Natural killer cell (primary cell): ENCODE data around the gene PRUNE2. TPM values are rescaled to one million over a fixed set of nuclear protein-coding genes. Genes with fewer than 3 reads are reported as not detected.

Source experiments
- ATAC-seq, 3 donors: fragments of 150-1000 bp in 2 of 3; fragments of 200-7000 bp in 1 of 3; cut with Tn5 transposase; 1 replicate in 1 of 3; 2 replicates in 2 of 3; pipeline ENCODE4 v1.10.0; 2021; ENCODE audit warnings: mild to moderate bottlenecking in 2 of 3, moderate library complexity in 2 of 3
- DNase-seq, 2 donors: peaks; one replicate each; pipeline versions ENCODE4 v3.0.0 to v3.0.0-alpha.2; 2013 to 2021; ENCODE audit warnings: mixed read lengths in 1 of 2
- H3K27ac ChIP-seq: one replicate; pipeline ENCODE4 v1.5.1; 2013; ENCODE audit warnings: mild to moderate bottlenecking, low read length
- H3K27me3 ChIP-seq: one replicate; pipeline ENCODE4 v1.6.1; 2013; ENCODE audit warnings: low read length; ENCODE audit not compliant: control insufficient read depth, insufficient read depth
- H3K36me3 ChIP-seq: one replicate; pipeline ENCODE4 v1.6.1; 2013; ENCODE audit warnings: low read length; ENCODE audit not compliant: control insufficient read depth, insufficient read depth
- H3K4me1 ChIP-seq: one replicate; pipeline ENCODE4 v1.6.1; 2013; ENCODE audit warnings: low read length; ENCODE audit not compliant: control insufficient read depth, insufficient read depth
- H3K4me3 ChIP-seq: one replicate; pipeline ENCODE4 v1.5.1; 2013; ENCODE audit warnings: low read length
- H3K9me3 ChIP-seq: one replicate; pipeline ENCODE4 v1.6.1; 2013; ENCODE audit warnings: low read length; ENCODE audit not compliant: control insufficient read depth, insufficient read depth
- H3K27ac Mint-ChIP-seq, 2 donors: one replicate each; pipeline ENCODE4 v1.8.0; 2022; ENCODE audit warnings: mild to moderate bottlenecking in 2 of 2, mixed read lengths in 2 of 2, moderate library complexity in 1 of 2
- H3K27me3 Mint-ChIP-seq, 2 donors: one replicate each; pipeline ENCODE4 v1.8.0; 2022; ENCODE audit warnings: low read depth in 2 of 2, mixed read lengths in 2 of 2
- H3K36me3 Mint-ChIP-seq: one replicate; pipeline ENCODE4 v1.8.0; 2022; ENCODE audit warnings: mixed read lengths
- H3K4me1 Mint-ChIP-seq, 2 donors: one replicate each; pipeline ENCODE4 v1.8.0; 2022; ENCODE audit warnings: mixed read lengths in 2 of 2
- H3K4me3 Mint-ChIP-seq: one replicate; pipeline ENCODE4 v1.8.0; 2022; ENCODE audit warnings: mild to moderate bottlenecking, moderate library complexity, mixed read lengths
- H3K9me3 Mint-ChIP-seq, 2 donors: one replicate each; pipeline ENCODE4 v1.8.0; 2022; ENCODE audit warnings: mixed read lengths in 2 of 2
- WGBS: methylation state at CpG from one replicate; pipeline ENCODE4 v1.1.7; 2013; ENCODE audit warnings: missing lambda C conversion rate; ENCODE audit not compliant: insufficient coverage; 5-methylcytosine and 5-hydroxymethylcytosine counted together
- intact Hi-C: fragments of 100-400 bp; cut with micrococcal nuclease; formaldehyde crosslinking; loops from one replicate; pipeline ENCODE4 v1.14.2; 2022
- total RNA-seq, 4 donors: library from RNA; stranded (reverse); fragments of 120-200 nt in 1 of 4; gene quantifications; one replicate each; pipeline versions ENCODE4 v1.2.3 to v1.2.4, GENCODE V29; 2013 to 2022
- TF ChIP-seq, protein P1 (sequence below): fragments of 200-600 bp; IDR thresholded peaks from one replicate; pipeline ENCODE4 v1.8.0; 2022; ENCODE audit warnings: antibody characterized with exemption

Gene PRUNE2
- total RNA-seq, 3 donors from 2014 or later (not counting 1 experiment from before 2014, with no cell fraction given) = 0.43 to 0.45 TPM; not detected in 1

DNA sequence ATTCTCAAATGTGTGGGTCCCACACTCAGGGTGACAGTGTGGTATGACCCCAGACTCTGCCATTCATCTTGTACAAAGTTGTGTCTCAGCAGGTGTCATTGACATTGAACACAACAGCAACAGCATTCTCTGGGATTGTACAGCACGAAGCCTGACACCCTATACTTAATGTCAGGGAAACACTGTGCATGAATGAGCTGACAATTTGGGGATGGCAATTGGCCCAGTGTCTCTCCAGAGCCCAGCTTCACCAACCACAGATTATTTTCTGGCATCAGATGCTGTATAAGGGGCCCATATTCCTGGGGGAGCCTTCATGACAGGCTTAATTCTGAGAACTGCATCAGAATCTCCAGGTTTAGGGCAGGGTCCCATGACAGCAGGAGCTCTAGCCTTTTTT lies 303.7 kb downstream of the PRUNE2 start:
- WGBS = 80% methylated on average over 1 of the region's 1 CpG
- Histone ChIP-seq H3K36me3 (no peaks in the 10 kb centered on the region), H3K9me3 (no peaks in the 10 kb centered on the region), H3K4me1 (peaks cover 3% of the 10 kb centered on the region), H3K27ac (no peak overlapping the region), H3K4me3 (no peak overlapping the region), H3K27me3 (no peaks in the 10 kb centered on the region)
- no peak overlapping the region for H3K27ac Mint-ChIP-seq
- intact Hi-C loops = no loop called here
- no peaks in the 10 kb centered on the region for H3K36me3 Mint-ChIP-seq
- ATAC-seq = no peak
- DNase-seq = no peak
- H3K4me1 Mint-ChIP-seq = peaks cover 6% of the 10 kb centered on the region in 2 donors
- no peak overlapping the region for H3K4me3 Mint-ChIP-seq
- H3K27me3 Mint-ChIP-seq = peaks cover 0 to 4% of the 10 kb centered on the region in 2 donors
- H3K9me3 Mint-ChIP-seq = no peaks in the 10 kb centered on the region
- TF ChIP-seq, protein P1, sequence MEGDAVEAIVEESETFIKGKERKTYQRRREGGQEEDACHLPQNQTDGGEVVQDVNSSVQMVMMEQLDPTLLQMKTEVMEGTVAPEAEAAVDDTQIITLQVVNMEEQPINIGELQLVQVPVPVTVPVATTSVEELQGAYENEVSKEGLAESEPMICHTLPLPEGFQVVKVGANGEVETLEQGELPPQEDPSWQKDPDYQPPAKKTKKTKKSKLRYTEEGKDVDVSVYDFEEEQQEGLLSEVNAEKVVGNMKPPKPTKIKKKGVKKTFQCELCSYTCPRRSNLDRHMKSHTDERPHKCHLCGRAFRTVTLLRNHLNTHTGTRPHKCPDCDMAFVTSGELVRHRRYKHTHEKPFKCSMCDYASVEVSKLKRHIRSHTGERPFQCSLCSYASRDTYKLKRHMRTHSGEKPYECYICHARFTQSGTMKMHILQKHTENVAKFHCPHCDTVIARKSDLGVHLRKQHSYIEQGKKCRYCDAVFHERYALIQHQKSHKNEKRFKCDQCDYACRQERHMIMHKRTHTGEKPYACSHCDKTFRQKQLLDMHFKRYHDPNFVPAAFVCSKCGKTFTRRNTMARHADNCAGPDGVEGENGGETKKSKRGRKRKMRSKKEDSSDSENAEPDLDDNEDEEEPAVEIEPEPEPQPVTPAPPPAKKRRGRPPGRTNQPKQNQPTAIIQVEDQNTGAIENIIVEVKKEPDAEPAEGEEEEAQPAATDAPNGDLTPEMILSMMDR = no peak

DNA sequence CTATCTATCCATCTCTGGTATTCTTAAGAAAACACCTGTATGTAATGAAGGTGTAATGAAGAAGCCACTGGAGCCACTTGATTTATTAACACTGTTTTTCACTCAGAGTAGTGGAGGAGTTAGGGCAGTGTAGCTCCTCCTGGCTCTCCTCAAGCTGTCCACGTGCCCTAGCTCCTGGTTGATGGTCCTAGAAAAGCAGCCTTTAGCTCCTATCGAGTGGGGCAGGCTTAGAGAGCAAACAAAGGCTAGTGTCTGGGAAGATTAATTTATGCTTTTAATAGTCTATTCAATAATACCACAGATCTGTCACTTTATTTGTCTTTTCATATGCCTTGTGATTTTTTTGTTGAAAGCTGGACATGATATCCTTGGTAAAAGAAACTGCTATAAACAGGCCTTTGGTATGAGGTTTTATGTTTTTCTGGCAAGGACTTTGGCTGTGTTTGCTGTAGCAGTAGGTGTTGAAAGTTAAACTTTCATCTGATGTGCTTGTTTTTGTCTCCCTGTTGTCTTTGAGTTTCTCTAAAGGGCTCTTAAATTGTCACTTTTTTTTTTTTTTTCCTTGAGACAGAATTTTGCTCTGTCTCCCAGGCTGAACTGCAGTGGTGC lies 305.8 kb downstream of the PRUNE2 start:
- Mint-ChIP-seq H3K27ac (no peak overlapping the region), H3K27me3 (peaks cover 0 to 4% of the 10 kb centered on the region in 2 donors), H3K36me3 (no peaks in the 10 kb centered on the region), H3K4me1 (peaks cover 6 to 11% of the 10 kb centered on the region in 2 donors), H3K9me3 (no peaks in the 10 kb centered on the region), H3K4me3 (no peak overlapping the region)
- Histone ChIP-seq H3K27me3 (no peaks in the 10 kb centered on the region), H3K36me3 (no peaks in the 10 kb centered on the region), H3K27ac (no peak overlapping the region), H3K4me1 (peaks cover 10% of the 10 kb centered on the region), H3K9me3 (no peaks in the 10 kb centered on the region), H3K4me3 (no peak overlapping the region)
- TF ChIP-seq, protein P1 = no peak
- ATAC-seq = no peak
- no peak for DNase-seq
- intact Hi-C loops = no loop called here
- 73% methylated on average over 2 of the region's 2 CpGs for WGBS

DNA sequence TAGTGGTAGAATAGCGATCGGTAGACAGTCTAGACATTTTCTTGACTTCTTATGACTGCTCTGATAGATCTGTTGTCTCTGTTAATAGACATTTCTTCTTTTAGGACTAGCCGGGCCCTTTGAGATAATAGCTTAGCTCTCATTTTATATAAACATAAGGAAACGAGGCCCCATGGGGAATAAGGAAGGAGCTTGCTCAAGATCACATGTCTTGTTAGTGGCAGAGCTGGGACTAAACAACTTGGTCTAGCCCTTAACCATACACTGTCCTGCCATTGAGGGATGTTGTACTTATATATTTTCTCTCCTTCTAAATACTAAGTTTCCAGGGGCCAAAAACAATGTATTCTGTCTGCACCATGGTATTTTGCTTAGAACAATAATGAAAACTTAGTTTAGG lies 306.9 kb downstream of the PRUNE2 start:
- Histone ChIP-seq H3K27ac (no peak overlapping the region), H3K9me3 (no peaks in the 10 kb centered on the region), H3K27me3 (no peaks in the 10 kb centered on the region), H3K4me3 (no peak overlapping the region), H3K36me3 (no peaks in the 10 kb centered on the region), H3K4me1 (peaks cover 7% of the 10 kb centered on the region)
- TF ChIP-seq, protein P1 = no peak
- ATAC-seq (no peak), DNase-seq (no peak)
- intact Hi-C loops = no loop called here
- no peaks in the 10 kb centered on the region for H3K9me3 Mint-ChIP-seq
- H3K27me3 Mint-ChIP-seq = peaks cover 0 to 4% of the 10 kb centered on the region in 2 donors
- no peak overlapping the region for H3K27ac Mint-ChIP-seq
- no peaks in the 10 kb centered on the region for H3K36me3 Mint-ChIP-seq
- H3K4me3 Mint-ChIP-seq = no peak overlapping the region
- 97% methylated on average over 2 of the region's 4 CpGs for WGBS
- peaks cover 6 to 10% of the 10 kb centered on the region in 2 donors for H3K4me1 Mint-ChIP-seq

DNA sequence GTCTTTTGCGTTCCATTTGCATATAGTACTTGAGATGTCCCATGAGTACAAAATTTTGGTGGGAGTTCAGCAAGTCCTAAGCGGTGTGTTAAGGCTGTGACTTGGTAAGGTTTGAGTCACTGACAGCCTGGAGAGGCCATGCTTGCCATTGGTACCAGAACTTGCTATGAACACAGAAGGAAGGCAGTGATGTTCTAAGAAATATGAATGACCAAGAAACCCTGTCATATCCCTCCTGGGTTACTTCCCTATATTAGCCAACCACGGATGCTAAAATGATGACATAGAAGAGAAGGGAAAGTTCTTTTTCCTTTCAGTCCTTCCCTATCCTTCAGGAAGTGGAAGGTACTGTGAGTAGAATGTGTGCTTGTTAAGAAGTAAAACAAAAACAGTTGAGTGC lies 310.3 kb downstream of the PRUNE2 start:
- Histone ChIP-seq H3K4me3 (no peak overlapping the region), H3K4me1 (peaks cover 7% of the 10 kb centered on the region), H3K27me3 (no peaks in the 10 kb centered on the region), H3K27ac (no peak overlapping the region), H3K9me3 (no peaks in the 10 kb centered on the region), H3K36me3 (no peaks in the 10 kb centered on the region)
- H3K9me3 Mint-ChIP-seq = no peaks in the 10 kb centered on the region
- TF ChIP-seq, protein P1 = no peak
- WGBS = 92% methylated on average over 2 of the region's 3 CpGs
- ATAC-seq (no peak), DNase-seq (no peak)
- H3K27ac Mint-ChIP-seq = peak overlapping the region in 1 of 2 donors; percentile 10
- peaks cover 0 to 4% of the 10 kb centered on the region in 2 donors for H3K27me3 Mint-ChIP-seq
- H3K4me1 Mint-ChIP-seq = peaks cover 11% of the 10 kb centered on the region in 2 donors
- H3K4me3 Mint-ChIP-seq = no peak overlapping the region
- intact Hi-C loops = no loop called here
- no peaks in the 10 kb centered on the region for H3K36me3 Mint-ChIP-seq
